GM12891 (cell line): Measurements from ENCODE around the gene CELA3B.

Source experiments
- POLR2A ChIP-seq: IDR thresholded peaks from 2 replicates; pipeline ENCODE4 v1.6.1; 2011; ENCODE audit warnings: low read depth, low read length, control low read depth
- POLR2AphosphoS5 ChIP-seq: IDR thresholded peaks from 2 replicates; pipeline ENCODE4 v1.6.1; 2011; ENCODE audit warnings: low read depth, low read length, control low read depth
- SPI1 ChIP-seq: IDR thresholded peaks from 2 replicates; pipeline ENCODE4 v1.6.1; 2011; ENCODE audit warnings: low read depth, low read length, control low read depth

DNA sequence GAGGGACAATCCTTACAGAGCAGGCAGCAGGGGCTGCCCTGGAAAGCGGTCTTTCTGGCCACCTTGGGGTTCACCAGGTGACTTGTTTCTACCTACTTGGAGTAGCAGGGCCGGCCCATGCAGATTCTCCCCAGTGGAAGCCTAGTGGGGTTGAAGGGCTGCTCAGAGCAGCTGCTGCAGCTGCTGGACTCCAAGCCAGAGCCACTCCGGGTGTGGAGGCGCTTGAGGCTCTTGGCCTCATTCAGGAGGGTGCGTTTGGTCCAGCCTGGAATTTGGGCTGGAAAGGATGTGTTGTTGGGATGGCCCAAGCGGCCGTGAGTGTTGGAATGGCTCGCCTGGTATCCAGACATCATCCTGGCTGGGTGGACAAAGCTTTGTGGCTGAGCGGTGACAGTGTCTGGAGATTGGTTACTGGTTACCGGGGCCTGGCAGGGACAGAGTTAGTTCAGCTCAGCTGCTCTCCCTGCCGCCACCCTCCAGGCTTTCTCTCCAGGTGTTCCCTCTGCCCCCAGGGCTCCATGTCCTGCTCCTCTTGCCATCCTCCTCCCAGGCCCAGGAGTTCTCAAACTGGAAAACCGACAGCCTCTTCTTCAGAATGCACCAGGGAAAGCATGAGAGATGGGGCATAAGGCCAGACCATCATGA, 25.5 kb upstream of the CELA3B start:
- no peak for TF ChIP-seq POLR2A
- TF ChIP-seq POLR2AphosphoS5, result no peak
- TF ChIP-seq SPI1, result no peak
